Ishikawa (cell line): ENCODE results near the gene NDRG4.

Experiments used
- CREB1 ChIP-seq: IDR thresholded peaks from 2 replicates; pipeline ENCODE4 v1.6.1; 2012; ENCODE audit warnings: low read depth
- TAF1 ChIP-seq: IDR thresholded peaks from 2 replicates; pipeline ENCODE4 v1.6.1; 2012; ENCODE audit warnings: low read depth, mild to moderate bottlenecking

DNA sequence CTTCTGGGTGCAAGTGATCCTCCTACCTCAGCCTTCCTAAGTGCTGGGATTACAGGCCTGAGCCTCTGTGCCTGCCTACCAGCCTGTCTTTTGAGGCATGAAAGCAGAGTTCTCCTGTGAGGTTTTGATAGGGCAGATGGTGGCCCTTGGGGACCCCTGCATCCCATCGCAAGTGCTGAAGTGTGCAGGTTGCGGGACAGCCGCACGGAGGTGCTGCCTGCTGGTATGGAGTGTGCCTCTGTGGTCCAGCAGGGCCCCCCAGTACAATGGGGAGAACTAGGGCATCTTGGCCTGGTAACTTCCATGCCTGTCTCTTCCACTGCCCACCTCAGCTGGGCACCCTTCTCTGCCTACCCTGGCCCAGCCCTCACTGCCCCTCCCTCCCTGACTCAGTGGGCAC is 9.9 kb upstream of the NDRG4 start:
- no peak for TF ChIP-seq TAF1
- no peak for TF ChIP-seq CREB1
